Activated CD4-positive, alpha-beta T cell treated with anti-CD3 and anti-CD28 coated beads, Interleukin-2, amount 50 U/mL, for 1 hour (primary cell): ENCODE measurements around the gene GRHL1.
"Not testable (repeated sequence)": the region's sequence is repeated elsewhere in the genome, so short reads cannot be mapped to it uniquely, and the experiment has no call there.

Source experiments
- DNase-seq: peaks from one replicate; pipeline ENCODE4 v3.0.0-alpha.2; 2020

Gene GRHL1

DNA sequence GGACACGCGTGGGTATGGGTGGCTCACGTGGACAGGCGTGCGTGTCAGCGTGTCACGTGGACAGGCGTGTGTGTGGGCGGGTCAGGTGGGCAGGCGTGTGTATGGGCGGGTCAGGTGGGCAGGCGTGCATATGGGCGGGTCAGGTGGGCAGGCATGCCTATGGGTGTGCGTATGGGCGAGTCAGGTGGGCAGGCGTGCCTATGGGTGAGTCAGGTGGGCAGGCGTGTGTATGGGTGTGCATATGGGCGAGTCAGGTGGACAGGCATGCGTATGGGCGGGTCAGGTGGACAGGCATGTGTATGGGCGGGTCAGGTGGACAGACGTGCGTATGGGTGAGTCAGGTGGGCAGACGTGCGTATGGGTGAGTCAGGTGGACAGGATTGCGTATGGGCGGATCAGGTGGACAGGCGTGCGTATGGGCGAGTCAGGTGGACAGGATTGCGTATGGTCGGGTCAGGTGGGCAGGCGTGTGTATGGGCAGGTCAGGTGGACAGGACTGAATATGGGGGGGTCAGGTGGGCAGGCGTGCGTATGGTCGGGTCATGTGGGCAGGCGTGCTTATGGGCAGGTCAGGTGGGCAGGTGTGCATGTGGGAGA lies 61.0 kb downstream of the GRHL1 start:
- DNase-seq, result not testable (repeated sequence)

DNA sequence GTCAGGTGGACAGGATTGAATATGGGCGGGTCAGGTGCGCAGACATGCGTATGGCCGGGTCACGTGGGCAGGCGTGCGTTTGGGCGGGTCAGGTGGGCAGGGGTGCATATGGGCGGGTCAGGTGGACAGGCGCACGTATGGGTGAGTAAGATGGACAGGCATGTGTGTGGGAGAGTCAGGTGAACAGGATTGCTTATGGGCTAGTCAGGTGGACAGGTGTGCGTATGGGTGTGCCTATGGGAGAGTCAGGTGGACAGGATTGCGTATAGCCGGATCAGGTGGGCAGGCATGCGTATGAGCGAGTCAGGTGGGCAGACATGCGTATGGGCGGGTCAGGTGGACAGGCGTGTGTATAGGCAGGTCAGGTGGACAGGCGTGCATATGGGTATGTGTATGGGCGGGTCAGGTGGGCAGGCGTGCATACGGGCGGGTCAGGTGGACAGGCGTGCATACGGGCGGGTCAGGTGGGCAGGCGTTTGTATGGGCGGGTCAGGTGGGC lies 61.5 kb downstream of the GRHL1 start:
- DNase-seq, result no peak

DNA sequence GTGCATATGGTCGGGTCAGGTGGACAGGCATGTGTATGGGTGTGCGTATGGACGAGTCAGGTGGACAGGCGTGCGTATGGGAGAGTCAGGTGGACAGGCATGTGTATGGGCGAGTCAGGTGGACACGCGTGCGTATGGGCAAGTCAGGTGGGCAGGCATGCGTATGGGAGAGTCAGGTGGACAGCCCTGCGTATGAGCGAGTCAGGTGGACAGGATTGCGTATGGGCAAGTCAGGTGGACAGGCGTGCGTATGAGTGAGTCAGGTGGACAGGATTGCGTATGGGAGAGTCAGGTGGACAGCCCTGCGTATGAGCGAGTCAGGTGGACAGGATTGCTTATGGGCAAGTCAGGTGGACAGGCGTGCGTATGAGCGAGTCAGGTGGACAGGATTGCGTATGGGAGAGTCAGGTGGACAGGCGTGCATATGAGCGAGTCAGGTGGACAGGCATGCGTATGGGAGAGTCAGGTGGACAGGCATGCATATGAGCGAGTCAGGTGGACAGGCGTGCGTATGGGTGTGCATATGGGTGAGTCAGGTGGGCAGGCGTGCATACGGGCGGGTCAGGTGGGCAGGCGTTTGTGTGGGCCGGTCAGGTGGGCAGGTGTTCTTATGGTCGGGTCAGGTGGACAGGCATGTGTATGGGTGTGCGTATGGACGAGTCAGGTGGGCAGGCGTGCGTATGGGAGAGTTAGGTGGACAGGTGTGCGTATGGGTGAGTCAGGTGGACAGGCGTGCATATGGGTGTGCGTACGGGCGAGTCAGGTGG lies 62.3 kb downstream of the GRHL1 start:
- not testable (repeated sequence) for DNase-seq

DNA sequence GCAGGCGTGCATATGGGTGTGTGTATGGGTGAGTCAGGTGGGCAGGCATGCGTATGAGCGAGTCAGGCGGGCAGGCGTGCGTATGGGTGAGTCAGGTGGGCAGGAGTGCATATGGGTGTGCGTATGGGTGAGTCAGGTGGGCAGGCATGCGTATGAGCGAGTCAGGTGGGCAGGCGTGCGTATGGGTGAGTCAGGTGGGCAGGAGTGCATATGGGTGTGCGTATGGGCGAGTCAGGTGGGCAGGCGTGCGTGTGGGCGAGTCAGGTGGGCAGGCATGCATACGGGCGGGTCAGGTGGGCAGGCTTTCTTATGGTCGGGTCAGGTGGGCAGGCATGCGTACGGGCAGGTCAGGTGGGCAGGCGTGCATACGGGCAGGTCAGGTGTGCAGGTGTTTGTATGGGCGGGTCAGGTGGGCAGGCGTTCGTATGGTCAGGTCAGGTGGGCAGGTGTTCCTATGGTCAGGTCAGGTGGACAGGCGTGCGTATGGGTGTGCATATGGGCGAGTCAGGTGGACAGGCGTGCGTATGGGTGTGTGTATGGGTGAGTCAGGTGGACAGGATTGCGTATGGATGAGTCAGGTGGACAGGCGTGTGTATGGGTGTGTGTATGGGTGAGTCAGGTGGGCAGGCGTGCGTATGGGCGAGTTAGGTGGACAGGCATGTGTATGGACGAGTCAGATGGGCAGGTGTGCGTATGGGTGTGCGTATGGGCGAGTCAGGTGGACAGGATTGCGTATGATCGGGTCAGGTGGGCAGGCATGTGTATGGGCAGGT lies 63.1 kb downstream of the GRHL1 start:
- DNase-seq, result no peak

DNA sequence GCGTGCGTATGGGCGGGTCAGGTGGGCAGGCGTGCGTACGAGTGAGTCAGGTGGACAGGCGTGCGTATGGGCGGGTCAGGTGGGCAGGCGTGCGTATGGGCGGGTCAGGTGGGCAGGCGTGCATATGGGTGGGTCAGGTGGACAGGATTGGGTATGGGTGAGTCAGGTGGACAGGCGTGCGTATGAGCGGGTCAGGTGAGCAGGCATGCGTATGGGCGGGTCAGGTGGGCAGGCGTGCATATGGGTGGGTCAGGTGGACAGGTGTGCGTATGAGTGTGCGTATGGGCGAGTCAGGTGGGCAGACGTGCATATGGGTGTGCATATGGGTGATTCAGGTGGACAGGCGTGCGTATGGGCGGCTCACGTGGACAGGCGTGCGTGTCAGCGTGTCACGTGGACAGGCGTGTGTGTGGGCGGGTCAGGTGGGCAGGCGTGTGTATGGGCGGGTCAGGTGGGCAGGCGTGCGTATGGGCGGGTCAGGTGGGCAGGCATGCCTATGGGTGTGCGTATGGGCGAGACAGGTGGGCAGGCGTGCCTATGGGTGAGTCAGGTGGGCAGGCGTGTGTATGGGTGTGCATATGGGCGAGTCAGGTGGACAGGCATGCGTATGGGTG lies 64.0 kb downstream of the GRHL1 start:
- not testable (repeated sequence) for DNase-seq

DNA sequence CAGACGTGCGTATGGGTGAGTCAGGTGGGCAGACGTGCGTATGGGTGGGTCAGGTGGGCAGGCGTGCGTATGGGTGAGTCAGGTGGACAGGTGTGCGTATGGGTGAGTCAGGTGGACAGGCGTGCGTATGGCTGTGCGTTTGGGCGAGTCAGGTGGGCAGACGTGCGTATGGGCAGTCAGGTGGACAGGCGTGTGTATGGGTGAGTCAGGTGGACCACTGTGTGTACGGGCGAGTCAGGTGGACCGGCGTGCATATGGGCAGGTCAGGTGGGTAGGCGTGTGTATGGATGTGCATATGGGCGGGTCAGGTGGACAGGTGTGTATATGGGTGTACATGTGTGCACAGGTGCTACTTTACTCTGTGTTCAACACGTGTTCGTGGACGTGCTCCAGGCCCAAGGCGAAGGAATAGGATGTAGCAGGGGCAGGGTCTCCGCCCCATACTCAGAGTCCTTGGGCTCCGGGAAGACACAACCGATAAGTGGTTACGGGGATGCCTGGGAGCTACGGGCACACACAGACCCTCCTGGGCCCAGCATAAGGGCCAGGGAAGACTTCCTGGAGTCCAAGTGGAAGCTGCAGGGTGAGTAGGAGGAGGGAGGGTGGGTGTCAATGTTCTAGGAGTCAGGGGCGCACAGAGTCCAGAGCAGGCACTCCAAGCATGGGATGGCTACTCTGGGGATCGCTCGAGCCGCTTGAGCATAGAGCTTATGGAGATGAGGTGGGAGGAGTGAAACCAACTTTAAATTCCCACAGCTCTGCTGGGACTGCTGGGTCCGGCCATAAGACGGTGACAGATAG lies 64.7 kb downstream of the GRHL1 start:
- no peak for DNase-seq

DNA sequence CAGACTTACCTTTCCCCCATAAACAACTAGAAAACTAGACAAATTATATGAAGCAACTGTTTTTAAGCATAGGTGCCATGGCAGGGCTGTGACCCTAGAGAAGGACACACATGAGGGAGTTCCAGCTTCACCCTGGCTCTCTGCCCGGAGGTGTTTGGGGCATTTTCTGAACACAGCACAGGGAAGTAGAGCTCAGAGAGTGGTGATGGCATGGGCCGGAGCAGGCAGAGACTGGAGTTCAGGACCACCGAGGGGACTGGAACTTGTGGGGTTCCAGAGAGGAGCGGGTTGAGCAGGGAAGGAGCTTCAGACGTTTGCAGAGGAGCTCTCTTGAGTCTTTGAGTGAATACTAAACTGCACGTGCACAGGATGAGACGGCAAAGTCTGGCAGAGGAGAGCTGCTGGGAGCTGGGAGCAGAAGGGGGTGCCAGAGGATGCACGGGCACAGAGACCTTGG lies 65.3 kb downstream of the GRHL1 start:
- no peak for DNase-seq

DNA sequence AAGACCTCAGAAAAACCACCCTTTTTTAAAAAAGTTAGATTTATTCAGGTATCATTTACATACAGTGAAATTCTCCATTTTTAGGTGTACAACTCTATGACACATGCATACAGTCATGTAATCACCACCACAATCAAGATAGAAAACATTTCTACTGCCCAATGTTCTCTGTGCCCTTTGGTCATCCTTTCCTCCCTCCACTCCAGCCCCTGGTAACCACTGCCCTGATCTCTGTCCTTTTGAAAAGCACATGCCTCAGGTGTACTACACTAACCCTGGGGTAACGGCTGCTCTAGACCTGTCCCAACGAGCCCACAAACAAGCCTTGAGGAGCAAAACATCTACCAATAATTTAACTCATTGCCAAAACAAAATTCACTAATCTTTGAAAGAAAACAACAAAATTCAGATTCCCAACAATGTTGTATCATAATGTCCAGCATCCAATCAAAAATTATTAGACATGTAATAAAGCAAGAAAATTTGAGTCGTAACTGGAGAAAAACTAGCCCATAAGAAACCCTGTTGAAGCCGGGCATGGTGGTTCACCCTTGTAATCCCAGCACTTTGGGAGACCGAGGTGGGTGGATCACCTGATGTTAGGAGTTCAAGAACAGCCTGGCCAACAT lies 65.9 kb downstream of the GRHL1 start:
- no peak for DNase-seq

DNA sequence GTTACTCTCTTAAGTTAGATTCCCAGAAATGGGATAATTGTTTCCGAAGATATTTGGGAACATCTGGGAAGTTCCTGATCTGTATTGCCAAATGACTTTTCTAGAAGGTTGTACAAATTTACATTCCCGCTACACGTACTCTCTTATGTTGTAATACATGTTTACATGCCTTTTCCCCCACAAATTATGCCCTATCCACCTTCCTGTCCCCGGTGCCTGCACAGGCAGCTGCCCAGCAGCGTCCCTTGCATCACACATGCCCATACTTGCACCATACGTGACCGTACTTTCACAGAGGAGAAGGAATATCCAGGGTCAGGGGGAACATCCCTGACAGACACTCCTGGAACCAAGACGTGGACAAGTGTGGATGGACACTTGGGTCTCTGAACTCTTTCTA lies 67.7 kb downstream of the GRHL1 start:
- DNase-seq, result no peak

DNA sequence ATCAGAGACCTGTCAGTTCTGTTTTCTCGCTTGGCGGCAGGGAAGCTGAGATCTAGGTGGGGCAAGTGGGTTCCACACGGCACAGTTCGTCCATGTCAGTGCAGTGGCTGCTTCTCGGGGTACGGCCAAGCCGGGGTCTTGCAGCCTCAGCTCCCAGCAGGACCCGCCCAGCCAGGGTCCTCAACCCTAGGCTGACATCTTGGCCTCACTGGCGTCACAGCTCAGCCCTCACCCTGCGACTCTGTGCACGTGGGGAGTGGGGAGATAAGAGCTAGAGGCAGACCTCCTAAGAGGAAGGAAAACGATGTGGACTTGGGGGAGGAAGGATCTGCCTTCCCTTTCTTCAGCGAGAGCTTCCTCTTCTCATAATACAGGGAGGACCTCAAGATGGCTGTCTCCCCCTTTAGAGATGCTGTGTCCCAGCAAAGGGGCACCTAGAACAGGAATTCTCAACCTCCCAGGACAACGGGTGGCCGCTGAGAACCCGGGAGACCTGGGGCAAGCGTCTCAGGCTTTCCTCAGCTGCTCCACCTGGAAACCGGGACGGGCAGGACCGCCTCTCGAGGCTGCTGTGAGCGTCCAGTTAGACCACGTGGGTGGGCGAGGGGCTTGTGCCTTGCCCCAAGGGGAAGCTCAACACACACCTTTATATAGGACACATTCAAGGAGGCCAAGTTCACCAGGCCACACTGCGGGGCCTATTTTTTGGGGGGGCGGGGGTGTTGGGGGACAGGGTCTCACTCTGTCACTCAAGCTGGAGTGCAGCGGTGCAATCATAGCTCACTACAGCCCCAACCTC lies 68.3 kb downstream of the GRHL1 start:
- no peak for DNase-seq

DNA sequence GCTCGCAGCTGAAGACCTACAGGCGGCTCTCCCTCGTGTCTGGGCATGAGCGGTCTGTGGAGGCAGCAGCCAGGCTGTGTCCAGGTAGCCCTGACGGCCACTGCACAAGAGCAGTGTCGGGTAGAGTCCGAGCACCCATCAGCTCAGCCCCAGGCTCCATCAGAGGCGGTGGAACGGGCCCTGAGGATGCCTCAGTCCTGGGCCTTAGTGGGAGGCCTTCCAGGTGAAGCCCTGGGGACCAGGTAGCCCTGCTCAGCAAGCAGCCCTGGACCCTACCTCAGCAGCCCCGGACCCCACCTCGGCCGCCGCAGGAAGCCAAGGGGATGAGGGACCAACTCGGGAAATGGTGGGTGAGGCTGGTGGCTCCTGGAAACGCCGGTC lies 70.5 kb downstream of the GRHL1 start:
- DNase-seq, result no peak

DNA sequence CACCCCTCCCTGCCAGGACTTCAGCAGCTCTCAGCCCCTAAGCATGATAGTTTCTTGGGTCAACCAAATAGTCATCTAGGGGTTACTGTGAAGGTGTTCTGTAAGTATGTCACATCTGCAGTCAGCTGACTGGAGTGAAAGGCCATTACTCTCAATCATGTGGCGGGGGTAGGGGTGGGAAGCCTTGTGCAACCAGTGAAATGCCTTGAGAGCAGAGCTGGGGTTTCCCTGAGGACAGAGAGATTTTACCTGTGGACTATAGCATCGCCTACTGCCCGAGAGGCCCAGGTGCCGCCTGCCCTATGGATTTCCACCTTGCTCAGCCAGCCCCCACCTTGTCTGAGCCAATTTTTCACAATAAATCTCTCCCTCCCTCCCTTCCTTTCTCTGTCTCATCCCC lies 71.0 kb downstream of the GRHL1 start:
- no peak for DNase-seq

DNA sequence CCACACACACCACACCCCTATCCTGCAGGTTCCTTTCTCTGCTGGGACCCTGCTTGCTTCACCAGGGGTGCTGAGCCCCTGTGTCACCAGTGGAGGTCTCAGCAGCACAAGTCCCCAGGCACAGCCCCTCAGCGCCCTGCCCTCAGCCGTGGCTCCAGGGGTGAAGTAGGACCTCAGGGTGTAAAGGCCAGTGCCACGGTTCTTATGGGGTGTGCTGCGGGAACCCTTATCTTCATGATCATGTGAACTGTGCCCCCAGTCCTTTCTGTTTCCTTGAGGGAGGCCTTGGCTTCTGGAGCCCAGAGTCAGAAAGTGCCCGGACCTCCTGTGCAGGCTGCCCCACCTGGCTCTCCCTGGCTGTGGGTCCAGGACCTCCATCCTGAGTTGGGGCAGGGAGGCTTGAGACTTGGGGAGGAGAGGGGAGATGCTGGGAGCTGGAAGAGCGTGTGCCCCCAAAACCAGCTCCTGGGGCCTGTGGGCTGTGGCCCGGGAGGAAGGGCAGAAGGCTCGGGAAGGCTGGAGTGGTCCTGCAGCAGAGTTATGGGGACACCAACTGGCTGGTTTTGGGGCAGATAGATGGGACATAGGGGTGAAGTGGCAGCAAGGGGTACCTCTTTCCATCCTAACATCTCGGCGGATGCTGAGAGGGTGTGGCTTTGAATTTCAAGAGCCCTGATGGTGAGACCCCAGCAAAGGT lies 71.6 kb downstream of the GRHL1 start:
- no peak for DNase-seq

DNA sequence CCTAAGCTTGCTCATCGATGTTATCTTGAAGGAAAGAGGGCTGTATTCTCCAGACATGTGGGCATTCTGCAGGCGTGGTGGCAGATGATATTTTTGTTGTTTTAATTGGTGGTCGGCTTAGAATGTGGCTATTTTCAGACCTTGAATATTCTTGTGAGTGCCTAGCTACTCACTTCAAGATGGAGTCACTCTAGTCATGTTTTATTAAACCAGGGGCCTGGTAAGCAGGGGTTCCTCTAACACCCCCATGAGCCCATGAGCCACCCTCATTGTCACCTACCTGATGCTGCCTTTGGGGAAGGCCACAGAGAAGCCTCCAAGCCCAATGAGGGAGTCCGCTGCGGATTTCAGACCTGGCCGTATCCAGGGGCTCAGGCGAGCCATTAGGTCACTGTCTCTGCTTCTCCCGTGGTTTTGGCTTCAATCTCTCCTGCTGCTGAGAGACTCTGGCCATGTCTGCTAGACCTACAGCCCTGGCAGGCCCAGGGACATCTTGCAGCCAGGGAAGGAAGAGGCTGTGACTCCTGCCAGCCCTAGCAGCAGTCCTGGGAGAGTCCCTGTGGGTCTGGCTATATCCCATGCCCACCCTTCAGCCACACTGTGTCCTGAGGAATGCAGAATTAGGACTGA lies 75.6 kb downstream of the GRHL1 start:
- no peak for DNase-seq

DNA sequence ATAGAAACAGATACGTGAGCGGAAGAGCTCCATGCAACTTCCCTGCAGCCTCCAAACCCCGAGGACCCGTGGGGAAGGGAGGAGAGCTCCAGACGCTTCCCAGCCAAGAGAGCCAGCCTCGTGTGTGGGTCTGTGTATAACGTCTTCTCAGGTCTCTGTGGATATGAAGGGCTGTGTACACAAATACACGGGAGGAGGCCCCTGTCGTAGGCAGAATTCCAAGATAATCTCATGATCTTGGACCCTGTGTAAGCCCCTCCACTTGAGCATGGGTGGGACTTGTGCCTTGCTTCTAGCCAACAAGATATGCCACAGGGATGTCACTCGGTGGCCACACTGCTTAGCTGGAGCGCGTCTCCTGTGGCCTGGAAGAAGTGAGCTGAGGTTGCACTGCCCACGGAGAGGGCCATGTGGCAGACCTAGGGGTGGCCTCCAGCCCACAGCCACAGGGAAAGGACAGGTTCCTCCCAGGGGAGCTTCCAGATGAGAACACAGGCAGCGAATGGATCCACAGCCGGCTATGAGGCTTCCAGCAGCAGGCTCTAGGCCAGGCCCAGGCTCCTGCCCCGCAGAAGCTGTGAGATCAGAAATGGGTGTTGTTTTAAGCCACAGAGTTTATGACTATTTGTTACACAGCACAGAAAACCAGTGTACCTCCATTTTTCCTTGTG lies 76.3 kb downstream of the GRHL1 start:
- DNase-seq, result no peak

DNA sequence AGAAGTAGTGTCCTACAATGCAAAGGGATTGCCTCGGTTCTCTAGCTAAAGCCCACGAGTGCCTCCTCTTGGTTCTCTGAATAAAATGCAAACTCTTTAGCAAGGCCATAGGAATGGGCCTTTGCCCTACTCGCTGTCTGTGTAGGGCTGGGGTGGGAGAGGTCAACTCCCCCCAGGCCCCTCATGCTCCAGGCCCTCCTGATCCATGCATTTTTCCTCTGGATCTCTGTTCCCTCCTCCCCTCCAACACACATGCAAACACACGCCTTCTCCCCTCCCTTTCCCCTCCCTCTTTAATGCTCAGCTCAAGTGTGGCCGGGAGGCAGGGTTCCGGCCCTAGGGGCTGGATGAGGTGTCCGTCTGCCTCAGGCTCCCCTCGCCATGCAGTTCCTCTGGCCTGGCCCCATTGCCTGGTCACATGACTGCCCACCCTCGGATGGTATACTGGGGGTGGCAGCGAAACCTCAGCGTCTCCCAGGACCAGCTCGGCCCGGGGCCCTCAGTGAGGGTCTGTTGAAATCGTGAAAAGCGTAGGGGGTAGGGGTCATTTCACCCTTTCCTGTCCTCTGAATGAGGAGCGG lies 77.0 kb downstream of the GRHL1 start:
- no peak for DNase-seq

DNA sequence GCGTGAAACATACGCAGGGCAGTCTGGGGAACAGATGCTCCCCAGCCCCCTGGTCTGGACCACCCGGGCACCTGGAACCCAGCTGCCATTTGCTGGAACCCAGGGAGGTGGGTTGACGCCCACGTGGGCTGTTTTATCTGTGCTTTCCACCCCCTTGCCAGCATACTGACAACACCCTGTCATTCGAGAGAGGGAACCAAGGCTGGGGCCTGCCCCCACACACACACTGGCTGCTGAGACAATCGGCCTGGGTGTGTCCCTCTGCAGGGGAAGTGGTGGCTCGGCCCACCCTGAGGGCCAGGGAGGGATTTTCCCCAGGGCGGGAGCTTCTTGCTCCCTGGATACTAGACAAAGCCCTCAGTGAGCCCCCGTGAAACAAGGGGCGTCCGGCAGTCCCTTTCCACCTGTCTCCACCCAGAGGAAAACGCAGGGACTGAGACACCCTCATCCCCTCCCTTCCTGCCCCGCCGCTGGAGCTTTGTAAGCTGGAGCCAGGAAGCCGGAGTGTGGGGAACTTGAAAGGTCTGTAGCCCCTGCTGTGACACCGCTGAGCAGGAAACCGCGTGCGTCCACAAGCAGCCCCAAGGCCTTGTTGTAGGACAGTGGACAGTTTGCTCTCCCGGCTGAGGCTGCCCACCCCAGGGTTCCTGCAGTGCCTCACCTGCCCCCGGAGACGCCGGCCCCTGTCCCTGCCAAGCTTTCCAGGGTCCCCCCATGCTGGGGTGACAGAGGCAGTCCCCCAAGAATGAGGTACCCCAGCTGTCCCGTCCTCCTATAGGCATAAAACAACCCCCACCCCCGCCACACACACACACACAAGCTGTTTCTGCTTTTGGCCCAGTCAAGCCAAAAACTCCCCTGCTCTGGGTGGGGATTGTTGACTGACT lies 77.7 kb downstream of the GRHL1 start:
- DNase-seq, result peak; percentile 34

DNA sequence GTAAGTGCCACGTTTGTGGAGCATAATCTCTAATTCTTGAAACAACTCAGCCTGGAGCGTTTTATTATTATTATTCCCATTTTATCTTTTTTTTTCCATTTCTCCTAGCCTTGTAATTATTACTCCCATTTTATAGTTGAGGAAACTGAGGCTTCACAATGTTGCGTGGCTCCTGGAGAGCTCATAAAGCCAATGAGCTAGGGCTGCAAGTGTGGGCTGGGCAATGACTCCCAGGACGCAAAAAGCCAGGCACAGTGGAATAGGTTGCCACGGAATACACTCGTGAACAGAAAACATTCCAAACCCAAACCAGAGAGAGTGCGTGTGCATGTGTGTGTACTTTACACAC lies 78.4 kb downstream of the GRHL1 start:
- no peak for DNase-seq
